CD4-positive, alpha-beta T cell (primary cell): Measurements from ENCODE around the gene S100A4. TPM values are rescaled to one million over a fixed set of nuclear protein-coding genes. Genes with fewer than 3 reads are reported as not detected.

Experiments
- ATAC-seq: fragments of 200-7000 bp; cut with Tn5 transposase; one replicate; pipeline ENCODE4 v1.10.0; 2022; ENCODE audit warnings: mild to moderate bottlenecking; ENCODE audit not compliant: poor library complexity
- CTCF ChIA-PET: fragments of 350-600 bp; sonication (Branson Sonifier 250); formaldehyde crosslinking; loops from one replicate; lab custom pipeline; 2021; ENCODE audit warnings: antibody characterized with exemption, inconsistent platforms; lab: Charles Lee
- POLR2A ChIA-PET: fragments of 350-600 bp; sonication (Branson Sonifier 250); formaldehyde crosslinking; loops from one replicate; lab custom pipeline; 2021; ENCODE audit warnings: antibody characterized with exemption, inconsistent platforms; lab: Charles Lee
- DNase-seq, 14 experiments: peaks; one replicate each; pipeline ENCODE4 v3.0.0-alpha.2; 2013 to 2020; ENCODE audit warnings: mixed read lengths in 2 of 14
- H3K27ac ChIP-seq, 2 donors: one replicate each; pipeline versions ENCODE4 v1.5.1 to v1.7.0; 2013; ENCODE audit warnings: low read length in 2 of 2, low read depth in 1 of 2, mild to moderate bottlenecking in 1 of 2
- H3K27me3 ChIP-seq, 2 experiments: 1 replicate in 1 of 2; 2 replicates in 1 of 2; pipeline versions ENCODE4 v1.6.1 to v1.7.0; 2013; ENCODE audit warnings: low read length in 2 of 2, control low read depth in 1 of 2, mild to moderate bottlenecking in 1 of 2, moderate library complexity in 1 of 2; ENCODE audit not compliant: insufficient read depth in 2 of 2, control insufficient read depth in 1 of 2
- H3K36me3 ChIP-seq: one replicate; pipeline ENCODE4 v1.6.1; 2013; ENCODE audit warnings: low read length, control low read depth; ENCODE audit not compliant: insufficient read depth
- H3K4me1 ChIP-seq: one replicate; pipeline ENCODE4 v1.6.1; 2013; ENCODE audit warnings: low read length, control low read depth; ENCODE audit not compliant: insufficient read depth
- H3K4me3 ChIP-seq: one replicate; pipeline ENCODE4 v1.5.1; 2013; ENCODE audit warnings: mild to moderate bottlenecking, low read length, moderate library complexity
- H3K9me3 ChIP-seq, 2 experiments: 1 replicate in 1 of 2; 2 replicates in 1 of 2; pipeline versions ENCODE4 v1.6.1 to v1.7.0; 2013; ENCODE audit warnings: low read length in 2 of 2, mild to moderate bottlenecking in 2 of 2, control low read depth in 1 of 2, moderate library complexity in 1 of 2; ENCODE audit not compliant: control insufficient read depth in 1 of 2, insufficient read depth in 1 of 2
- H3K27ac Mint-ChIP-seq: one replicate; pipeline ENCODE4 v1.8.0; 2020; ENCODE audit warnings: mixed read lengths
- H3K27me3 Mint-ChIP-seq: one replicate; pipeline ENCODE4 v1.8.0; 2021; ENCODE audit warnings: mixed read lengths
- H3K36me3 Mint-ChIP-seq: one replicate; pipeline ENCODE4 v1.8.0; 2021; ENCODE audit warnings: low read depth, mixed read lengths
- H3K4me1 Mint-ChIP-seq: one replicate; pipeline ENCODE4 v1.8.0; 2021; ENCODE audit warnings: low read depth, mixed read lengths
- H3K4me3 Mint-ChIP-seq: one replicate; pipeline ENCODE4 v1.8.0; 2020; ENCODE audit warnings: mild to moderate bottlenecking, mixed read lengths
- H3K9me3 Mint-ChIP-seq: one replicate; pipeline ENCODE4 v1.8.0; 2020; ENCODE audit warnings: mixed read lengths
- intact Hi-C, 2 experiments: fragments of 100-400 bp; cut with DNase I in 1 of 2; cut with micrococcal nuclease in 1 of 2; formaldehyde crosslinking; loops; one replicate each; pipeline versions ENCODE4 v1.15.1 to v1.9.0; 2023 to 2025; cut with DNase I, micrococcal nuclease
- total RNA-seq, 174 experiments: library from RNA in 2 of 174; stranded (reverse) in 2 of 174; gene quantifications; one replicate each; pipeline ENCODE4 v1.2.3 and lab custom pipeline; 2021 to 2026
- TF ChIP-seq, protein P1 (sequence below): fragments of 200-600 bp; IDR thresholded peaks from one replicate; pipeline ENCODE4 v1.8.0; 2022; ENCODE audit warnings: antibody characterized with exemption, mild to moderate bottlenecking

Gene S100A4
- total RNA-seq, 2 experiments from 2014 or later, result 297 to 299 TPM

DNA sequence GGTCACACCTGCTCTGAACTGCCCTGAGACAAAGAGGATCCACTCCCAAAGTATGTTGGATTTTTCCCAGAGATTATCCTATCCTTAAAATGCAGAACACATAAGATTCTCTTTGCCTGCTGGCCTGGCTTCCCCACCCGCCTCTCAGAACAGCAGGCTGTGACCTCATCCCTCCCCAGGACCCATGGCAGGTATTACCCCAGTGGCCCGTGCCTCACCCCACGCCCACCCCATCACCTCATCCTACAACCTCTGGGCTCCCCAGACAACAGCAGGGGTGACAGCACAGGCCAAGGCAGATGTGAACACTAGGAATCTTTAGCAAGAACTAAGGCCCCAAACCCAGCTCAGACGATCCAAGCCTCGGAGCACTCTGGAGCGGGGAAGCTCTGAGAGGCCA lies 50.1 kb downstream of the S100A4 start:
- TF ChIP-seq, protein P1, sequence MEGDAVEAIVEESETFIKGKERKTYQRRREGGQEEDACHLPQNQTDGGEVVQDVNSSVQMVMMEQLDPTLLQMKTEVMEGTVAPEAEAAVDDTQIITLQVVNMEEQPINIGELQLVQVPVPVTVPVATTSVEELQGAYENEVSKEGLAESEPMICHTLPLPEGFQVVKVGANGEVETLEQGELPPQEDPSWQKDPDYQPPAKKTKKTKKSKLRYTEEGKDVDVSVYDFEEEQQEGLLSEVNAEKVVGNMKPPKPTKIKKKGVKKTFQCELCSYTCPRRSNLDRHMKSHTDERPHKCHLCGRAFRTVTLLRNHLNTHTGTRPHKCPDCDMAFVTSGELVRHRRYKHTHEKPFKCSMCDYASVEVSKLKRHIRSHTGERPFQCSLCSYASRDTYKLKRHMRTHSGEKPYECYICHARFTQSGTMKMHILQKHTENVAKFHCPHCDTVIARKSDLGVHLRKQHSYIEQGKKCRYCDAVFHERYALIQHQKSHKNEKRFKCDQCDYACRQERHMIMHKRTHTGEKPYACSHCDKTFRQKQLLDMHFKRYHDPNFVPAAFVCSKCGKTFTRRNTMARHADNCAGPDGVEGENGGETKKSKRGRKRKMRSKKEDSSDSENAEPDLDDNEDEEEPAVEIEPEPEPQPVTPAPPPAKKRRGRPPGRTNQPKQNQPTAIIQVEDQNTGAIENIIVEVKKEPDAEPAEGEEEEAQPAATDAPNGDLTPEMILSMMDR, result no peak
- ATAC-seq, result no peak
- intact Hi-C loops, result loop anchor here in 1 of 2 experiments (1.0 kb wide), 1 partner anchor 143 kb away; no protein-coding TSS in a partner anchor
- Mint-ChIP-seq H3K27ac (no peak overlapping the region), H3K27me3 (peaks cover 35% of the 10 kb centered on the region), H3K4me1 (no peaks in the 10 kb centered on the region), H3K9me3 (no peaks in the 10 kb centered on the region), H3K36me3 (no peaks in the 10 kb centered on the region), H3K4me3 (no peak overlapping the region)
- H3K4me1 ChIP-seq, result peaks cover 3% of the 10 kb centered on the region
- CTCF ChIA-PET, result interaction anchor here (1.3 to 2.1 kb wide), 2 partner anchors 30 to 73 kb away, joined by 3 to 7 read pairs; no protein-coding TSS in a partner anchor
- no peak overlapping the region for H3K27ac ChIP-seq
- H3K4me3 ChIP-seq, result no peak overlapping the region
- POLR2A ChIA-PET, result no interaction called here
- H3K9me3 ChIP-seq, result no peaks in the 10 kb centered on the region
- no peak for DNase-seq
- H3K36me3 ChIP-seq, result no peaks in the 10 kb centered on the region
- H3K27me3 ChIP-seq, result peaks cover 2 to 11% of the 10 kb centered on the region in 2 experiments

DNA sequence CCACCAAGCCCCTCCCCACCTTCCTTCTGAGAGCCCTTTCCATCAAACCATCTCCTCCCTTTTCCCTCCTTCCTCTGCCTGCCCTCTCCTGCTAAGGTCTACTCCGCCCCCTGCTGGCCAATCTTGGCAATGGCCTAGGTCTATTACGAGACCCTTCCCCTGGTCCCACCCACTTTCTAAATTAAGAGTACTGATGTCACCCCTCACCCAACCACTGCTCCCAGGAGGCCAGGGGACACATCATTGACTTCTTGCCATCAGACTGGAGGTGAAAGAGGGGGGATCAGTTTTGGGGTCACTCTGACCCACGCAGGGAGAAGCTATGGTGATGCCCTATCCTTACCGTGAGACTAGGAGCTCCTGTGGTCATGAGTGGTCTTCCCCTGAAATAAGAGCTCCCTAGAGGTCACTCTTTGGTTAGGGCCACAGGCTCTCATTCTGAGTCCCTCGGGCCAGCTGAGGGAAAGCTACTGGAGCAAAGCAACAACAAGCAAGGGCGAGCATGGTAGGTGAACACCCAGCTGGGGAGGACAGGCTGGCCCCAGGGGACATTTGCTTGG lies 50.5 kb downstream of the S100A4 start:
- intact Hi-C loops, result loop anchor here in 1 of 2 experiments (1.0 kb wide), 1 partner anchor 143 kb away; no protein-coding TSS in a partner anchor
- H3K36me3 ChIP-seq, result no peaks in the 10 kb centered on the region
- Mint-ChIP-seq H3K4me1 (no peaks in the 10 kb centered on the region), H3K27me3 (peaks cover 39% of the 10 kb centered on the region), H3K27ac (no peak overlapping the region), H3K9me3 (no peaks in the 10 kb centered on the region), H3K36me3 (no peaks in the 10 kb centered on the region), H3K4me3 (no peak overlapping the region)
- H3K27me3 ChIP-seq, result peaks cover 2 to 11% of the 10 kb centered on the region in 2 experiments
- ATAC-seq (peak; percentile 72), DNase-seq (peak; percentile 55 to 82 (median 68))
- ChIA-PET POLR2A (interaction anchor here (0.8 kb wide), 1 partner anchor 133 kb away, joined by 3 read pairs; no protein-coding TSS in a partner anchor), CTCF (interaction anchor here (1.3 to 2.7 kb wide), 3 partner anchors 29 to 142 kb away, joined by 3 to 10 read pairs (median 7); no protein-coding TSS in a partner anchor)
- H3K4me1 ChIP-seq, result peaks cover 3% of the 10 kb centered on the region
- TF ChIP-seq, protein P1, result peak; percentile 90
- H3K4me3 ChIP-seq, result no peak overlapping the region
- no peak overlapping the region for H3K27ac ChIP-seq
- H3K9me3 ChIP-seq, result no peaks in the 10 kb centered on the region

Other genes starting within 250 kb of the S100A4 start
- gene PGLYRP3, start 232.9 kb downstream of the S100A4 start, total RNA-seq, result not detected
- not detected for gene PGLYRP4, start 197.0 kb downstream of the S100A4 start, total RNA-seq
- gene S100A9, start 188.0 kb downstream of the S100A4 start, total RNA-seq, result 10 to 100 TPM; 35.3 to 43.6 TPM
- gene S100A12, start 170.2 kb downstream of the S100A4 start, total RNA-seq, result 1 to 10 TPM; 4.0 to 5.5 TPM
- 10 to 100 TPM; 21.0 to 23.8 TPM for gene S100A8, start 154.7 kb downstream of the S100A4 start, total RNA-seq
- gene S100A7A, start 129.3 kb downstream of the S100A4 start, total RNA-seq, result not detected
- gene S100A7, start 85.2 kb downstream of the S100A4 start, total RNA-seq, result not detected
- gene S100A6, start 9.8 kb downstream of the S100A4 start, total RNA-seq, result 100 to 1,000 TPM; 172 to 175 TPM
- gene S100A5, start 4.9 kb downstream of the S100A4 start, total RNA-seq, result 1 to 10 TPM in 1 of 2 experiments, under 1 TPM in 1; 0.80 to 1.3 TPM
- gene S100A3, start 3.5 kb upstream of the S100A4 start, total RNA-seq, result not detected
- gene S100A2, start 20.0 kb upstream of the S100A4 start, total RNA-seq, result not detected
- gene S100A16, start 67.3 kb upstream of the S100A4 start, total RNA-seq, result not detected
- gene S100A14, start 70.5 kb upstream of the S100A4 start, total RNA-seq, result not detected
- gene S100A13, start 81.7 kb upstream of the S100A4 start, total RNA-seq, result 1 to 10 TPM; 2.1 to 2.8 TPM
- not detected for gene S100A1, start 82.6 kb upstream of the S100A4 start, total RNA-seq
- 100 to 1,000 TPM in 1 of 2 experiments, 10 to 100 TPM in 1; 97.1 to 102 TPM for gene CHTOP, start 88.3 kb upstream of the S100A4 start, total RNA-seq
- 1 to 10 TPM; 7.2 to 7.3 TPM for gene SNAPIN, start 112.9 kb upstream of the S100A4 start, total RNA-seq
- gene ILF2, start 125.2 kb upstream of the S100A4 start, total RNA-seq, result 100 to 1,000 TPM; 140 to 147 TPM
- not detected for gene NPR1, start 132.9 kb upstream of the S100A4 start, total RNA-seq
- 10 to 100 TPM; 24.9 to 27.4 TPM for gene INTS3, start 182.2 kb upstream of the S100A4 start, total RNA-seq
- gene SLC27A3, start 229.6 kb upstream of the S100A4 start, total RNA-seq, result 1 to 10 TPM; 3.8 to 4.4 TPM